HCT116 (cell line): ENCODE measurements around the gene CAPRIN1. TPM values are rescaled to one million over a fixed set of nuclear protein-coding genes. Genes with fewer than 3 reads are reported as not detected.

ENCODE experiments used
- ATAC-seq: fragments of 200-7000 bp; cut with Tn5 transposase; 2 replicates; pipeline ENCODE4 v1.9.1; 2020; ENCODE audit warnings: mild to moderate bottlenecking, moderate library complexity
- BruUV-seq: library from RNA; stranded (reverse); fragments of 400-500 nt; replicated peaks from 2 replicates; lab custom pipeline; 2021; lab: Mats Ljungman, UMichigan
- CTCF ChIA-PET: fragments of 300-600 bp; sonication (Branson Sonifier 250); formaldehyde crosslinking; loops from one replicate; lab custom pipeline; 2021; ENCODE audit warnings: antibody characterized with exemption; lab: Charles Lee
- POLR2A ChIA-PET: fragments of 300-600, 350-600 bp; sonication (Branson Sonifier 250); formaldehyde crosslinking; loops from one replicate; lab custom pipeline; 2021; ENCODE audit warnings: antibody characterized with exemption; lab: Charles Lee
- RAD21 ChIA-PET, 2 experiments: fragments of 300-600 bp; sonication (Branson Sonifier 250); formaldehyde crosslinking; loops; one replicate each; lab custom pipeline; 2023; ENCODE audit warnings: low total read pairs in 2 of 2; ENCODE audit not compliant: uncharacterized antibody in 2 of 2, unreplicated experiment in 2 of 2, low non-redundant PET in 1 of 2; lab: Charles Lee
- DNase-seq: peaks from one replicate; pipeline ENCODE4 v3.0.0-alpha.2; 2010; ENCODE audit warnings: low read depth, low spot score
- H2AFZ ChIP-seq: fragments of 200-600 bp; shearing (Covaris generic), sonication (generic); 2 replicates; pipeline ENCODE4 v1.6.1; 2017; ENCODE audit warnings: low read depth, mixed run types, mixed read lengths, antibody characterized with exemption, low read length; ENCODE audit not compliant: poor library complexity, severe bottlenecking
- H3K27ac ChIP-seq: 2 replicates; pipeline ENCODE4 v1.5.1; 2012; ENCODE audit warnings: low read depth, low read length
- H3K27me3 ChIP-seq: fragments of 200-600 bp; sonication (generic); 2 replicates; pipeline ENCODE4 v1.6.1; 2016; ENCODE audit warnings: mixed run types, low read length, mixed read lengths; ENCODE audit not compliant: insufficient read depth
- H3K36me3 ChIP-seq, 2 experiments: fragments of 200-500 bp in 1 of 2; fragments of 200-600 bp in 1 of 2; sonication (Bioruptor generic) in 1 of 2; sonication (generic) in 1 of 2; 2 replicates each; pipeline versions ENCODE4 v1.5.1 to v1.6.1; 2014 to 2016; ENCODE audit warnings: low read length in 2 of 2, inconsistent platforms in 1 of 2, mixed read lengths in 1 of 2, mixed run types in 1 of 2; ENCODE audit not compliant: insufficient read depth in 2 of 2, control insufficient read depth in 1 of 2
- H3K4me1 ChIP-seq, 2 experiments: fragments of 200-600 bp in 1 of 2; sonication (generic) in 1 of 2; 2 replicates each; pipeline versions ENCODE4 v1.5.1 to v1.6.1; 2012 to 2017; ENCODE audit warnings: low read length in 2 of 2, inconsistent platforms in 1 of 2, mild to moderate bottlenecking in 1 of 2, mixed read lengths in 1 of 2, mixed run types in 1 of 2, moderate library complexity in 1 of 2; ENCODE audit not compliant: insufficient read depth in 2 of 2, control insufficient read depth in 1 of 2
- H3K4me2 ChIP-seq: fragments of 200-600 bp; sonication (generic); 2 replicates; pipeline ENCODE4 v1.6.1; 2017; ENCODE audit warnings: mixed run types, low read length, mixed read lengths
- H3K4me3 ChIP-seq, 2 experiments: fragments of 200-600 bp in 1 of 2; sonication (generic) in 1 of 2; replicated peaks in 1 of 2; 2 replicates each; pipeline ENCODE4 v1.5.1; 2011 to 2016; ENCODE audit warnings: low read length in 2 of 2, control low read depth in 1 of 2, low read depth in 1 of 2, mild to moderate bottlenecking in 1 of 2, mixed read lengths in 1 of 2, mixed run types in 1 of 2
- H3K79me2 ChIP-seq: fragments of 200-600 bp; sonication (generic); 2 replicates; pipeline ENCODE4 v1.6.1; 2017; ENCODE audit warnings: mild to moderate bottlenecking, mixed run types, low read length, moderate library complexity, mixed read lengths; ENCODE audit not compliant: insufficient read depth
- H3K9ac ChIP-seq: fragments of 200-600 bp; sonication (generic); 2 replicates; pipeline ENCODE4 v1.6.1; 2016; ENCODE audit warnings: low read length, mixed read lengths
- H3K9me2 ChIP-seq: fragments of 200-600 bp; sonication (generic), shearing (Covaris generic); 2 replicates; pipeline ENCODE4 v1.6.1; 2017; ENCODE audit warnings: mixed run types, mild to moderate bottlenecking, moderate library complexity; ENCODE audit not compliant: insufficient read depth
- H3K9me3 ChIP-seq, 2 experiments: fragments of 200-500 bp in 1 of 2; fragments of 200-600 bp in 1 of 2; sonication (Bioruptor generic) in 1 of 2; sonication (generic) in 1 of 2; 2 replicates each; pipeline ENCODE4 v1.6.1; 2014 to 2017; ENCODE audit warnings: low read length in 2 of 2, mixed read lengths in 2 of 2, inconsistent platforms in 1 of 2, low read depth in 1 of 2, mild to moderate bottlenecking in 1 of 2, mixed run types in 1 of 2, moderate library complexity in 1 of 2; ENCODE audit not compliant: control insufficient read depth in 1 of 2, insufficient read depth in 1 of 2
- H4K20me1 ChIP-seq: fragments of 200-600 bp; sonication (generic), shearing (Covaris generic); 2 replicates; pipeline ENCODE4 v1.6.1; 2017; ENCODE audit warnings: mixed run types, mild to moderate bottlenecking, moderate library complexity; ENCODE audit not compliant: insufficient read depth
- ATF3 ChIP-seq: IDR thresholded peaks from 2 replicates; pipeline ENCODE4 v1.6.1; 2012
- CBX3 ChIP-seq: IDR thresholded peaks from 2 replicates; pipeline ENCODE4 v1.6.1; 2012; ENCODE audit warnings: low read depth
- CEBPB ChIP-seq: IDR thresholded peaks from 2 replicates; pipeline ENCODE4 v1.6.1; 2012; ENCODE audit warnings: low read depth
- CTCF ChIP-seq, 3 experiments: fragments of 200-600 bp in 1 of 3; sonication (generic) in 1 of 3; IDR thresholded peaks in 2 of 3; conservative IDR thresholded peaks in 1 of 3; 2 replicates each; pipeline ENCODE4 v1.5.1; 2012 to 2017; ENCODE audit warnings: low read depth in 2 of 3, low read length in 2 of 3, antibody characterized with exemption in 1 of 3, borderline replicate concordance in 1 of 3, control low read depth in 1 of 3, mild to moderate bottlenecking in 1 of 3, mixed read lengths in 1 of 3, mixed run types in 1 of 3, moderate library complexity in 1 of 3; ENCODE audit not compliant: insufficient read depth in 1 of 3
- EGR1 ChIP-seq: IDR thresholded peaks from 2 replicates; pipeline ENCODE4 v1.6.1; 2012; ENCODE audit warnings: low read depth
- EZH2 ChIP-seq: fragments of 200-600 bp; sonication (generic); IDR thresholded peaks from 2 replicates; pipeline ENCODE4 v1.6.1; 2017; ENCODE audit warnings: antibody characterized with exemption, mixed run types
- FOSL1 ChIP-seq: IDR thresholded peaks from 2 replicates; pipeline ENCODE4 v1.6.1; 2012; ENCODE audit warnings: low read depth
- POLR2A ChIP-seq: IDR thresholded peaks from 2 replicates; pipeline ENCODE4 v1.7.0; 2011; ENCODE audit warnings: borderline replicate concordance; ENCODE audit not compliant: insufficient read depth, insufficient read length; ENCODE audit errors: extremely low read depth
- POLR2AphosphoS5 ChIP-seq: IDR thresholded peaks from 2 replicates; pipeline ENCODE4 v1.6.1; 2011; ENCODE audit warnings: mild to moderate bottlenecking, low read depth, low read length, moderate library complexity
- SIN3A ChIP-seq: IDR thresholded peaks from 2 replicates; pipeline ENCODE4 v1.6.1; 2012; ENCODE audit warnings: low read depth
- SRF ChIP-seq: IDR thresholded peaks from 2 replicates; pipeline ENCODE4 v1.6.1; 2012; ENCODE audit warnings: low read depth
- TCF7L2 ChIP-seq: IDR thresholded peaks from 2 replicates; pipeline ENCODE4 v1.7.0; 2011; ENCODE audit warnings: borderline replicate concordance, inconsistent platforms; ENCODE audit not compliant: insufficient read depth, insufficient read length; ENCODE audit errors: extremely low read depth
- YY1 ChIP-seq: IDR thresholded peaks from 2 replicates; pipeline ENCODE4 v1.6.1; 2011; ENCODE audit warnings: low read length, low read depth, moderate library complexity, mild to moderate bottlenecking; ENCODE audit not compliant: insufficient replicate concordance; ENCODE audit errors: extremely low read depth
- ZBTB33 ChIP-seq: IDR thresholded peaks from 2 replicates; pipeline ENCODE4 v1.6.1; 2011; ENCODE audit warnings: mild to moderate bottlenecking, low read length, moderate library complexity; ENCODE audit not compliant: insufficient replicate concordance; ENCODE audit errors: extremely low read depth
- ZFX ChIP-seq: fragments of 450-650 bp; IDR thresholded peaks from 2 replicates; pipeline ENCODE4 v1.6.1; 2017
- ZNF274 ChIP-seq: fragments of 200-500 bp; sonication (Bioruptor generic); IDR thresholded peaks from 2 replicates; pipeline ENCODE4 v1.6.1; 2014; ENCODE audit warnings: mild to moderate bottlenecking, low read depth, low read length, inconsistent platforms
- intact Hi-C: fragments of 100-400 bp; cut with micrococcal nuclease; formaldehyde crosslinking; loops from 2 replicates; pipeline ENCODE4 v1.10.0; 2022
- total RNA-seq: library from RNA; stranded (reverse); gene quantifications from one replicate; pipeline ENCODE4 v1.2.1, GENCODE V29; 2021; ENCODE audit not compliant: unreplicated experiment

CAPRIN1 gene
- total RNA-seq, 1 experiment from 2014 or later, result 285 TPM

GRCh38 chr11:34036456-34036855 lies 15.1 kb upstream of the CAPRIN1 start:
- Histone ChIP-seq H3K9me3 (no peaks in the 10 kb centered on the region), H3K79me2 (no peaks in the 10 kb centered on the region), H3K4me1 (peaks cover 0 to 5% of the 10 kb centered on the region in 2 experiments; a peak in 1 of 4 replicates), H3K9me2 (no peaks in the 10 kb centered on the region), H2AFZ (no peak overlapping the region), H3K9ac (no peak overlapping the region), H3K27ac (no peak overlapping the region), H3K4me3 (no peak overlapping the region), H3K4me2 (no peak overlapping the region), H4K20me1 (no peaks in the 10 kb centered on the region), H3K27me3 (no peaks in the 10 kb centered on the region), H3K36me3 (no peaks in the 10 kb centered on the region)
- intact Hi-C loops, result no loop called here
- ChIA-PET POLR2A (interaction anchor here (1.0 kb wide), 1 partner anchor 8 kb away, joined by 4 read pairs; no protein-coding TSS in a partner anchor), CTCF (no interaction called here), RAD21 (no interaction called here)
- no peak for TF ChIP-seq ATF3
- no peak for TF ChIP-seq SRF
- no peak for TF ChIP-seq CTCF (IDR thresholded peaks at IDR 0.05 in 2 of 3, conservative IDR thresholded peaks at IDR 0.05 in 1 of 3; ENCODE audit: borderline replicate concordance in 1 of 3, insufficient read depth in 1 of 3, low read depth in 2 of 3, low read length in 2 of 3)
- TF ChIP-seq YY1, result no peak
- no peak for DNase-seq
- BruUV-seq, result no TSS peak
- no peak for ATAC-seq

GRCh38 chr11:34037016-34037415 lies 14.5 kb upstream of the CAPRIN1 start:
- intact Hi-C loops, result no loop called here
- CTCF ChIA-PET, result no interaction called here
- no peak for DNase-seq
- no peak for TF ChIP-seq POLR2AphosphoS5
- TF ChIP-seq EZH2, result no peak
- no peak for TF ChIP-seq ZNF274
- no peak for TF ChIP-seq ZFX
- TF ChIP-seq POLR2A, result no peak
- no peak for TF ChIP-seq CBX3
- TF ChIP-seq TCF7L2, result no peak
- TF ChIP-seq YY1, result no peak
- TF ChIP-seq FOSL1, result no peak
- TF ChIP-seq SIN3A, result no peak
- no peak for TF ChIP-seq CEBPB
- TF ChIP-seq EGR1, result no peak
- no peak for TF ChIP-seq ZBTB33

More at GRCh38 chr11:34037016-34037415, 14.5 kb upstream of the CAPRIN1 start:
- Histone ChIP-seq H3K9me2 (no peaks in the 10 kb centered on the region), H3K4me1 (peaks cover 0 to 5% of the 10 kb centered on the region in 2 experiments; a peak in 1 of 4 replicates), H3K27ac (no peak overlapping the region), H2AFZ (no peak overlapping the region), H3K36me3 (no peaks in the 10 kb centered on the region), H3K9ac (no peak overlapping the region), H3K27me3 (no peaks in the 10 kb centered on the region), H4K20me1 (no peaks in the 10 kb centered on the region), H3K4me2 (no peak overlapping the region), H3K9me3 (no peaks in the 10 kb centered on the region), H3K79me2 (no peaks in the 10 kb centered on the region), H3K4me3 (no peak overlapping the region)
- ChIA-PET POLR2A (no interaction called here), RAD21 (no interaction called here)
- no TSS peak for BruUV-seq
- no peak for ATAC-seq
